GM19099 (cell line): ENCODE data around the gene RAPGEF1.

Experiments used
- POLR2A ChIP-seq: IDR thresholded peaks from 3 replicates; pipeline ENCODE4 v1.6.1; 2011; ENCODE audit warnings: low read depth; ENCODE audit not compliant: insufficient read length; ENCODE audit errors: extremely low read depth

The RAPGEF1 gene

GRCh38 chr9:131645078-131645776 is 94.6 kb downstream of the RAPGEF1 start:
- no peak for TF ChIP-seq POLR2A

DNA sequence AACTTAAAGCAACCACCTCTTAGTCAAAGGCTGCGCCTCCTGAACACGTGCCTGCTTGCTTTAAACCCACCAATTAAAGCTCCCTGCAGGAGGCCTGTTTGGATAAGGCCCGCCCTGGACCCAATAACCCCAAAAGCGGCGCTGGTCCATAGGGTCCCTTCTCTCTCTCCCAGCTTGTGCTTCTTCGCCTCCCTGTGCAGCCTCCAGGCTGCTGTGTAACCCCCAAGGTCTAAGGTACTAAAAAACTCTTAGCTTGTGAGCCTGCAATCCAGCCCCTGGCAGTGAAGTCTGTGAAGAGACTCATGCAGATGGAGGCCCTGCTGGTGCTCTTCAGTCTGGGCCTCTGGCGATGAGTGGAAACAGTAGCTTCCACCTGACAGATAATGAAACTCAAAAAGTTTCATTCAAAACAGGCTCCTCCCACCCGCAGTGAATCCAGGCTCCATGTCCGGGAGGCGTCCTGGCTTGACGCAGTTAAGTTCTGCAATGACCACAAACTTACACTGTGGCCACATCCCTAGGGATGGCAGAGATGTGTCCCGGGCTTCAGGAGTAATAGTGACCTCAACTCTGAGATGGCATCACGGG is 97.3 kb downstream of the RAPGEF1 start:
- TF ChIP-seq POLR2A: no peak

GRCh38 chr9:131641618-131642495 is 98.0 kb downstream of the RAPGEF1 start:
- TF ChIP-seq POLR2A: no peak

DNA sequence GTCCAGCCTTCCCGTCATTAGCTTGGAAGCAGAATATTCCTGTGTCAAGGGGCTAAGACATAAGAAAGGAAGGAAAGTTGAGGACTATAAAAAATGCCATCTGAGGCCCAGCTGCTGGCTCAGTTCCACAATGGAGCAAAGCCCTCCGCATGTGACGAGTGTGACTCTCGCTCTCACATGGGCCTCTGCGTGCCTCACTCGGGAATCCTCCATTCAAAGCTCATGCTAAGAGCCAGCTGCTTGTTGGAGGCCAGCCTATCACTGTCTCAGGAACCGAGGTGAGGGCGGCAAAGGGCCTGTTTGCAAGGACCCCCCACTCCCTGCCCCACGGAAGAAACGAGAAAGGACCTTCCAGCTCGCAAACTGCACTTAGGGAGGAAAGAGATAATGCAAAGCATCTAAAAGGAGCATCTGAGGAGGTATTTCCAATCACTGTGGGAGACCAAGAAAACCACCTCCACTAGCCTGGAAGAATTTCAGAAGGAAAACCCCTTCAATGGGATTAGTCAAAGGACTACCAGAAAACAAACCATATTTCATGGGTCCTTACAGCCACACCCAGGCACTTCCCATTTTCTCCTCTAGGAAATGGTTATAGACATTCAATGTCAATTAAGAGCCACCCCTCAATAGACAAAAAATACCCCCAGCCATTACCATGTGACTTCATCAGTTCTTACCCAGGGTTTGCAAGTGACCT is 99.3 kb downstream of the RAPGEF1 start:
- no peak for TF ChIP-seq POLR2A

DNA sequence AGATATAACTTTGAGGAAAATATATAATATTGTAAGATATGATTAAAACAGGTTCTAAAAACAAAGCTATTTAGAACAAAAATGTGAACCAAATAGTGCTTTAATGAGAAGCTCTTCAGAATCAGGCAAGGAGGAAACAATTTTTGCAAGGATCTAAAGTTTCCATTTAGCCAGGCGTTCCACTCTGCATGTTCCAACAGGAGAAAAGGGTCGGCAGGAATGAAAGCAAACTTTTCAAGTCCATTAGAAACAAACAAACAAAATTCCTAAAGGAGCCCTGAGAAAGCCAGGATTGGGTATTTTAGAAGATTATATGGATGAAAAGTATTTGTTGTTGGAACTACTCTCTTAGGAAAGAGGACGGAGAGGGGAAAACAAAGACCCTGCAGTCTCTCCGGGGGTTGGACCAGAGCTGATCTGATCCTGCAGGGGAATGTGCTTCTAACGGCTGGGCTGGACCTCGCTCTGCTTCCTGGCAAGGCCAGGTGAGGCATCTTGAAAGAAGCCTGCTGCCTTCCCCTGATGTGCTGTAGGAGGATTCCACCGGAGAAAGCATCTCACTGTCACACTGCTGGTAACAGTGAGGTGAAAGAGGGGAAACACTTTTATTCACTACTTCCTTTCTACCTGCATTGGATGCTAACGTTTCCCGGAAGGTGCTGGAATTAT is 100.0 kb downstream of the RAPGEF1 start:
- no peak for TF ChIP-seq POLR2A

DNA sequence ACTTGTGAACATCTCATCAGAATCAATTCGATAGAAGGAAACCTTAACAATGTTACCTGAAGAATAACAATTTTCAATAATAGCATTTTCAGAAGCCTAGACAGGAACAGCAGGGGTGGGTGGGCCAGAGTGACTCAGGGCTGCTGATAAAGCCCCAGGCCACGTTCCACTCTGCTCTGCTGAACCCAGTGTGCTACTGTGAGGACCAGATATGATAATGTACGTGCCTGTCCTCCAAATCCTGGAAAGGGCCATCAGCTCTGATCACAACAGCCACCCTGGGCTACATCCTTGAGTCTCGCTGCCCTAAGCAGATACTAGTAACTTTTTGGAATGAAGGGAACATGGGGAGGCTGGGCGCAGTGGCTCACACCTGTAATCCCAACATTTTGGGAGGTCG is 103.3 kb downstream of the RAPGEF1 start:
- no peak for TF ChIP-seq POLR2A

DNA sequence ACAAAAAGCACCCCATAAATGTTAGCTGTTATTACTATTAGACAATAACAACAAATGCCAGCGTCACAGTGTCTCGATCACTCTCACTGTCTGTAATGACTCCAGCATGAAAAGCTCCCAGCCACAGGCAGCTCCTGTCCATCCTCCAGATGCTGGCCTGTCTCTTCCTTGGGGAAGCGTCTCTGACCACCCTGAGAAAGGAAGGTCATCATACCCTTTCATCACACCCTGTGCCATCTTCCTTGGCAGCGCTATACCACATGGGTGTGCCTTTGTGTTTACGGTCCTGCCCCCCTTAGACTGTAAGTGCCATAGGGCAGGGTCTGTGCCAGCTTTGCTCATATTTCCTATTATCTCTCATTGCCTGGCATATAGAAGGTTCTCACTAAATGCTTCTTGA is 104.0 kb downstream of the RAPGEF1 start:
- no peak for TF ChIP-seq POLR2A

DNA sequence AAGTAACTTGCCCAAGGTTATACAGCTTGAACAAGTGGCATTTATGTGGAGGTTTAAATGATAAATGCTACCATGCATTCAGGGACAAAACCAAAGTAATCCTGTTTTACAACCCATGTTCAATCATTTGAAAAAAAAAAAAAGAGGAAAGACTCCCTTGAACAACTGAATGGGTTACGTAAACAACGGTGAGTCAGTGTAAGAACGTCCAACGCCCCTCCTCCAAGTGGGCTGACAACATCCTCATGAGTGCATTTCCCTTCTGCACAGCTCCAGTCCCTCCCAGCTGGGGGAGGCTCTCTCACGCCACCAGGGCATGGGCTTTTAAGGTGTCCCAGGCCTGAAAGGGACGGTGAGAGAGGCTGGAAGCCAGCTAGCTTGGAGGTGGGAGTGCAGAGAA is 104.6 kb downstream of the RAPGEF1 start:
- TF ChIP-seq POLR2A: no peak

DNA sequence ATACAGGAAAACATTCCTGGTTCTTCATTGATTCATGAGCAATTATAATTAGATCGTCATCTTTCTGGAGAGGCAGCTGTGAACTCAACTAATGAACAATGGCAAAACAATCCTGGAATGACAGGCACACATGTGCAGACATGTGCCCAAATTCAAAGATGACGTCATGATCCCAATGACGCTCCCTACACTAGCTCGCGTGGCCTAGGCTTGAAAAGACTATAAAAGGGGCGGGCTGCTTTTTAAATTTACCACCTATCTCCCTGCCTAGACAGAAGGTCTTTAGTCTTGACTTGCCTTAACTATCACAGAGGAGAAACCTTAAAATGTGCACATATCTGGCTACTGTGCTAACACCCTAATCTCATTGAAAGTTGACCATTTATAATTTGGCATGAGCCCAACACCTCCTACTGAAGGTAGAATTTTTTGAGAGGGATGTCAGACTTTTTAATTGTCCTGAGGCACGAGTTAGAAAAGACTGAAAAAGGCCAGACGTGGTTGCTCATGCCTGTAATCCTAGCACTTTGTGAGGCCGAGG is 106.3 kb downstream of the RAPGEF1 start:
- TF ChIP-seq POLR2A: no peak

- no peak for TF ChIP-seq POLR2A
These were observed 108.6 kb downstream of the RAPGEF1 start for GRCh38 chr9:131631306-131631705.

DNA sequence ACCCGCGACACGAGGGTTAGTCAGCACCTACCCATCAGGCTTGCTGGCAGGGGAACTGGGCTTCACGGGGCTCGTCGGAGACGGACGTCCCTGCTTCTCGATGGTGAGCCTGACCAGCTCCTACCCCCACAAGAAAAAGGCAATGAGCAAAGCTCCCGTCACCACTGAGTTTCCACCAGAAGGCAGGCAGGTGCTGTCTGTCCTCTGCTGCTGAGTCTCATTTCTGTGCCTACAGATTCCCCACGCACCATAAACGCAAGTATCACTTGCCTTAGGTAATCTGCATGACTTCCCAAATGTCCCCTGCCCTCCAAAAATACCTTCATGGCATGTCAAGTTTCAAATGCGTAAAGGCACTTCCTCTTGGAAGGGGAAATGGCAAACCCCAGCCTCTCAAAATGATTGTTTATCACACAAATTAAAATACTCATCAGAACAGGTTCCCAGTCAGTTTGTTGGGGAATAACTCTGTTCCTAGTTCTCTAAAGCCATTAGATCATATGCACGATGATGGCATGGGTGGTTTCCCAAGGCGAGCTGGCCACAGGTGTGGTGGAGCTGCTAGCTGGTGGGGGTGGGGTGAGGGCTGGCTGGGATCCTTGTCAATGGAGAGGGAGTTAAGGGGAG is 109.6 kb downstream of the RAPGEF1 start:
- peak; percentile 41 for TF ChIP-seq POLR2A

- TF ChIP-seq POLR2A: no peak
These were observed 110.1 kb downstream of the RAPGEF1 start for GRCh38 chr9:131629825-131630204.

DNA sequence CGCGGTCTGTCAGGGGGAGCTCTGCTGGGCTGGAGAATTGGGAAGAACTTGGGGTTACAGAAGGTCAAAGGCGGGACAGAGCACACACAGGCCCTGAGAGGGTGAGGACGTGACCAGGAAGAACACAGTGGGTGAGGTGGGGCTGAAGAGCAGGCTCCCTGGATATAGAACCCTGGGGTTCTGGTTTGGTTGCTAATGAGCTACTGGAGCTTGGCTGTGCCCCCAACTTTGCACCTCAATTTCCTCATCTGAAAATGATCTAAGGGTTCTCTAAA is 110.7 kb downstream of the RAPGEF1 start:
- no peak for TF ChIP-seq POLR2A

GRCh38 chr9:131628459-131629225 is 111.2 kb downstream of the RAPGEF1 start:
- no peak for TF ChIP-seq POLR2A
